Measurements from ENCODE around the gene CDK2AP2. TPM values are rescaled to one million over a fixed set of nuclear protein-coding genes. Genes with fewer than 3 reads are reported as not detected.
"Not testable (repeated sequence)": the region's sequence is repeated elsewhere in the genome, so short reads cannot be mapped to it uniquely, and the experiment has no call there.

Gene CDK2AP2
- total and polyA plus RNA-seq, 2 of the 8 experiments (the other 6 are each of a cell fraction or from before 2014, with no cell fraction given): 49.6 to 65.1 TPM

DNA sequence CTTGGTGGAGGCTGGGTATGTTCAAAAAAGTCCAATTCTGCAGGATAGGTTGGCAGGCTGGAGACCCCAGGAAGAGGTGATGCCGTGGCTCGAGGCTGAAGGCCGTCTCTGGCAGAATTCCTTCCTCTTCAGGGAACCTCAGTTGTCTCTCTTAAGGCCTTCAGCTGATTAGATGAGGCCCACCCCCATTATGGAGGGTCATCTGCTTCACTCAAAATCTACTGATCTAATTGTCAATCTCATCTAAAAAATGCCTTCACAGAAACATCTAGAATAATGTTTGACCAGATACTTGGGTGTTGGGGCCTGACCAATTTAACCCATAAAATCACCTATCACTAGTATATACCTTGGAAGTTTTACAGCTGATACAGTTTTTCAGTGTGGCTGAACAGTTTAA is 48.3 kb upstream of the CDK2AP2 start:
- no peaks in the 10 kb centered on the region for H3K36me3 ChIP-seq (ENCODE audit: control insufficient read depth in 2 of 4, insufficient read depth in 4 of 4, low read length in 3 of 4)
- H3K4me1 ChIP-seq (replicated peaks in 1 of 4; ENCODE audit: control insufficient read depth in 3 of 4, insufficient read depth in 4 of 4, low read length in 3 of 4): no peaks in the 10 kb centered on the region
- H2BK20ac ChIP-seq (ENCODE audit: low read length): no peak overlapping the region
- no peaks in the 10 kb centered on the region for H3K79me2 ChIP-seq (ENCODE audit: control insufficient read depth in 1 of 2, insufficient read depth in 2 of 2, low read length in 2 of 2)
- H3K14ac ChIP-seq (ENCODE audit: insufficient read length): no peak overlapping the region
- H2AFZ ChIP-seq (ENCODE audit: low read length): no peak overlapping the region
- H3K4ac ChIP-seq (replicated peaks; ENCODE audit: insufficient read length, low read depth, low read length): no peak overlapping the region
- no peaks in the 10 kb centered on the region for H3K27me3 ChIP-seq (replicated peaks in 1 of 4; ENCODE audit: control insufficient read depth in 3 of 4, extremely low read depth in 1 of 4, insufficient read depth in 3 of 4, low read length in 3 of 4)
- peaks cover under 1 to 8% of the 10 kb centered on the region in 2 experiments; a peak in 2 of 4 replicates for H3K9me3 ChIP-seq (ENCODE audit: insufficient read depth in 2 of 2, low read depth in 1 of 2, low read length in 1 of 2)
- 95% methylated on average over 3 of the region's 3 CpGs; no CpG with 5 or more reads in 1 of the 2 experiments for WGBS, 2 experiments (ENCODE audit: extremely low coverage in 1 of 2, insufficient coverage in 1 of 2, insufficient read length in 1 of 2, insufficient replicate concordance in 2 of 2, low coverage in 1 of 2, low lambda C conversion rate in 2 of 2, missing lambda C conversion rate in 1 of 2)
- no peak overlapping the region for H2AK5ac ChIP-seq (ENCODE audit: low read depth, low read length)
- H4K91ac ChIP-seq (replicated peaks; ENCODE audit: insufficient read length, low read length): no peak overlapping the region
- no peak for DNase-seq (ENCODE audit: low read depth in 1 of 2, low spot score in 2 of 2)
- no peak overlapping the region for H3K27ac ChIP-seq (ENCODE audit: low read depth, low read length)
- H3K23me2 ChIP-seq (ENCODE audit: low read depth, low read length): no peaks in the 10 kb centered on the region; the same call in 1 of the 2 replicates
- no peak overlapping the region for H3K4me2 ChIP-seq (ENCODE audit: insufficient read depth in 1 of 2, low read depth in 2 of 2, low read length in 2 of 2)
- H3K79me1 ChIP-seq (ENCODE audit: low read depth, low read length): no peaks in the 10 kb centered on the region
- no peak overlapping the region for H2BK12ac ChIP-seq (ENCODE audit: low read depth, low read length)
- no peak overlapping the region for H4K8ac ChIP-seq (ENCODE audit: extremely low read depth, insufficient read depth, low read length)
- no peak overlapping the region for H3K56ac ChIP-seq (replicated peaks; ENCODE audit: insufficient read length, low read depth, low read length)
- H3K4me3 ChIP-seq (ENCODE audit: extremely low read depth in 1 of 4, insufficient read depth in 2 of 4, low read depth in 3 of 4, low read length in 4 of 4): no peak overlapping the region
- no peaks in the 10 kb centered on the region for H4K20me1 ChIP-seq (replicated peaks in 1 of 2; ENCODE audit: control insufficient read depth in 1 of 2, insufficient read depth in 2 of 2, low read length in 2 of 2)
- TF ChIP-seq TAF7 (optimal IDR thresholded peaks at IDR 0.05; ENCODE audit: borderline replicate concordance, low read depth, low read length): no peak
- no peak for TF ChIP-seq POU5F1 (IDR thresholded peaks at IDR 0.05; ENCODE audit: low read depth, low read length)
- H3K9ac ChIP-seq (replicated peaks in 1 of 4; ENCODE audit: extremely low read depth in 1 of 4, low read depth in 3 of 4, low read length in 3 of 4): no peak overlapping the region
- ChIA-PET POLR2A (ENCODE audit: partially characterized antibody) (interaction anchor here (1.5 kb wide), 1 partner anchor 28 kb away, joined by 6 read pairs; the partner anchor contains the start of gene GSTP1), CTCF (ENCODE audit: partially characterized antibody) (interaction anchor here (1.0 kb wide), 1 partner anchor 13 kb away, joined by 3 read pairs; no protein-coding TSS in a partner anchor)
- no peak overlapping the region for H4K5ac ChIP-seq (ENCODE audit: insufficient read length, low read depth, low read length)
- FAIRE-seq: no peak
- H2BK5ac ChIP-seq (ENCODE audit: low read depth, low read length): no peak overlapping the region
- no peak overlapping the region for H3K18ac ChIP-seq (ENCODE audit: extremely low read depth, low read length)
- H2BK120ac ChIP-seq (replicated peaks; ENCODE audit: low read depth, low read length): no peak overlapping the region
- H2BK15ac ChIP-seq (ENCODE audit: low read length): no peak overlapping the region
- H3K23ac ChIP-seq (ENCODE audit: insufficient read length): no peak overlapping the region

DNA sequence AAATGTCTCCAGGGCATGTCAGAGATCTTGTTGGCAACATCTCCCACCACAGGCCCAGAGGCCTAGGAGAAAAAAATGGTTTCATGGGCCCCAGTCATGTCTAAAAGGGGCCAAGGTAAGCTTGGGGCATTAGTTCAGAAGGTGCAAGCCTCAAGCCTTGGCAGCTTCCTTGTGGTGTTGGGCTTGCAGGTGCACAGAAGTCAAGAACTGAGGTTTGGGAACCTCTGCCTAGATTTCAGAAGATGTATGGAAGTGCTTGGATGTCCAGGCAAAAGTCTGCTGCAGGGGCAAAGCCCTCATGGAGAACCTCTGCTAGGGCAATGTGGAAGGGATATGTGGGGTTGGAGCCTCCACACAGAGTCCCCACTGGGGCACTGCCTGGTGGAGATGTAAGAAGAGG is 43.7 kb upstream of the CDK2AP2 start:
- H4K8ac ChIP-seq (ENCODE audit: extremely low read depth, insufficient read depth, low read length); H4K5ac ChIP-seq (ENCODE audit: insufficient read length, low read depth, low read length); H3K18ac ChIP-seq (ENCODE audit: extremely low read depth, low read length); H3K36me3 ChIP-seq (ENCODE audit: control insufficient read depth in 2 of 4, insufficient read depth in 4 of 4, low read length in 3 of 4); H3K79me1 ChIP-seq (ENCODE audit: low read depth, low read length); H3K56ac ChIP-seq (replicated peaks; ENCODE audit: insufficient read length, low read depth, low read length); H3K23me2 ChIP-seq (ENCODE audit: low read depth, low read length); H2BK20ac ChIP-seq (ENCODE audit: low read length); H4K20me1 ChIP-seq (replicated peaks in 1 of 2; ENCODE audit: control insufficient read depth in 1 of 2, insufficient read depth in 2 of 2, low read length in 2 of 2); H3K79me2 ChIP-seq (ENCODE audit: control insufficient read depth in 1 of 2, insufficient read depth in 2 of 2, low read length in 2 of 2); H2AFZ ChIP-seq (ENCODE audit: low read length); H3K23ac ChIP-seq (ENCODE audit: insufficient read length); H2BK15ac ChIP-seq (ENCODE audit: low read length); H3K4me2 ChIP-seq (ENCODE audit: insufficient read depth in 1 of 2, low read depth in 2 of 2, low read length in 2 of 2); H2BK120ac ChIP-seq (replicated peaks; ENCODE audit: low read depth, low read length); H3K4me1 ChIP-seq (replicated peaks in 1 of 4; ENCODE audit: control insufficient read depth in 3 of 4, insufficient read depth in 4 of 4, low read length in 3 of 4); H3K4me3 ChIP-seq (ENCODE audit: extremely low read depth in 1 of 4, insufficient read depth in 2 of 4, low read depth in 3 of 4, low read length in 4 of 4); FAIRE-seq; H3K14ac ChIP-seq (ENCODE audit: insufficient read length); DNase-seq (ENCODE audit: low read depth in 1 of 2, low spot score in 2 of 2); H3K4ac ChIP-seq (replicated peaks; ENCODE audit: insufficient read length, low read depth, low read length); H3K27me3 ChIP-seq (replicated peaks in 1 of 4; ENCODE audit: control insufficient read depth in 3 of 4, extremely low read depth in 1 of 4, insufficient read depth in 3 of 4, low read length in 3 of 4); H2BK5ac ChIP-seq (ENCODE audit: low read depth, low read length); H2AK5ac ChIP-seq (ENCODE audit: low read depth, low read length); H4K91ac ChIP-seq (replicated peaks; ENCODE audit: insufficient read length, low read length); H3K9ac ChIP-seq (replicated peaks in 1 of 4; ENCODE audit: extremely low read depth in 1 of 4, low read depth in 3 of 4, low read length in 3 of 4); H3K27ac ChIP-seq (ENCODE audit: low read depth, low read length); H2BK12ac ChIP-seq (ENCODE audit: low read depth, low read length): not testable (repeated sequence)
- peaks cover 4 to 12% of the 10 kb centered on the region in 2 experiments; a peak in 3 of 4 replicates for H3K9me3 ChIP-seq (ENCODE audit: insufficient read depth in 2 of 2, low read depth in 1 of 2, low read length in 1 of 2)
- ChIA-PET CTCF (ENCODE audit: partially characterized antibody) (interaction anchor here (0.9 to 1.0 kb wide), 2 partner anchors 8 to 29 kb away, joined by 3 to 5 read pairs; no protein-coding TSS in a partner anchor), POLR2A (ENCODE audit: partially characterized antibody) (interaction anchor here (1.2 kb wide), 1 partner anchor 32 kb away, joined by 3 read pairs; the partner anchor contains the start of gene GSTP1)
